GM18520 (cell line): Measurements from ENCODE around the gene MTREX.
"Not testable (repeated sequence)": the region's sequence is repeated elsewhere in the genome, so short reads cannot be mapped to it uniquely, and the experiment has no call there.

Experiments
- ATAC-seq: cut with Tn5 transposase; IDR thresholded peaks from one replicate; pipeline ENCODE4 v1.9.1; 2021; ENCODE audit not compliant: unreplicated experiment

Gene MTREX

GRCh38 chr5:55307383-55308253, at the start of gene MTREX, which contains the start of gene DHX29:
MTREX (plus strand) TSS chr5:55307989; CDS start chr5:55308014, 25 bp downstream.
DHX29 (minus strand) TSS chr5:55307694; CDS start chr5:55307573, 121 bp downstream.
- peak; percentile 83 for ATAC-seq

GRCh38 chr5:55258339-55258738, 49.5 kb upstream of the MTREX start:
- no peak for ATAC-seq

DNA sequence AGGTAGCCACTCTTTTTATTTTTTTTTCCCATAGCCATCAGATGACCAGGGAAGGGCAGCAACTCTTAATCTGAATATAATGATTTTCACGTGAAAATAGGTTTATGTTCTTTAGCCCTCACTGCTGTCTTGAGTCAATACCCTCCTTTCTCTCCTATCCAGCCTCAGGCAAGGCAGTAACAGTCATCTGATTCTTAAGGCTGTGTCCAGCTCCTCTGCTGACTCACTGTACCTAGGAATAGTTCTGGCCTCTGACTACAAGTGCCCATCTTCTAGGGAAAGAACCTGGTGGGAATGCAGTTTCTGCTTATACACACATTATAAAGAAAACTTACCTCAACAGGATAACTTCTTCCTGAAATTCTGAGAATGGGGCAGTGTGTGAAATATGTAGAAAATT, 31.0 kb upstream of the MTREX start:
- no peak for ATAC-seq

DNA sequence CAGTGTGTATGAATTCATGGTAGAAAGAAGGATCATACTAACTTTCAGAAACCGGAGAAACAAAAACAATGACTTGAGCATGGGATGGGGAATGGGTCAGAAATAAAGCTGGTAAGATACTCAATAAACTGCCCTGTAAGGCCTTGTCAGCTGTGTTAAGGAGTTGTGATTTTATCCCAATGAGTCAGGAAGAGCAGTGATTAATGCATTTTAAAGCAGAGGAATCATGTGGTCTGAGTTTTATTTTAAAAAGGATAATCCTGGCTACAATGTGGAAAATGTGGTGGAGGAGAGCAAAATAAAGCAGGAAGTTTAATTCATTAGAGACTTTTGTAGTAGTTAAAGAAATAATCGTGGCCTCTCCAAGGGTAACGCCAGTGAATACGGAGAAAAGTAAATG, 29.0 kb upstream of the MTREX start:
- ATAC-seq, result no peak

DNA sequence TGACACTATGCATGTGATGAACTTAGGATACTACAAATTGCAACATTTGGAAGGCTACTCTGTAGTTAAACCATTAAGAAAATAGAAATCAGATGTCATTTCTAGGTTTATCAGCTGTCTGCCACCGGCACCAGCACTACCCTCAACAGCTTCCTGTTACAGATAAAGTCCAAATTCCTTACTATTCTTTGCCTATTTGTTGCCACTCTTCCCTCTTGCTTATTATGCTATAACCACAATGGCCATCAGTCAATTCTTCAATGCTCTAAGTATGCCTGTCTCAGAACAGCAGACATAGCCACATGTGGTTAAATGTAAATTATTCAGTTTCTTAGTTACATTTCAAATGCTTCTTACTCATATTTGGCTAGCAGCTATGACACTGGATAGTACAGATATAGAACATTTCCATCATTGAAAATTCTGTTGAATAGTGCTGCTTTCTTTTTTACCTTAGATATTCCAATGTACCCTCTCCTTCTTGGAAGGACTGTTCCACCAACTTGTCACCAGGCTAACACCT, 21.3 kb upstream of the MTREX start:
- no peak for ATAC-seq

- no peak for ATAC-seq
Observed at GRCh38 chr5:55289808-55290207, 18.0 kb upstream of the MTREX start.

- ATAC-seq, result no peak
Observed at GRCh38 chr5:55290991-55291390, 16.8 kb upstream of the MTREX start.

- no peak for ATAC-seq
Observed at GRCh38 chr5:55294935-55295334, 12.9 kb upstream of the MTREX start.

GRCh38 chr5:55300890-55301289, 6.9 kb upstream of the MTREX start:
- no peak for ATAC-seq

GRCh38 chr5:55303238-55303690, 4.5 kb upstream of the MTREX start:
- no peak for ATAC-seq

DNA sequence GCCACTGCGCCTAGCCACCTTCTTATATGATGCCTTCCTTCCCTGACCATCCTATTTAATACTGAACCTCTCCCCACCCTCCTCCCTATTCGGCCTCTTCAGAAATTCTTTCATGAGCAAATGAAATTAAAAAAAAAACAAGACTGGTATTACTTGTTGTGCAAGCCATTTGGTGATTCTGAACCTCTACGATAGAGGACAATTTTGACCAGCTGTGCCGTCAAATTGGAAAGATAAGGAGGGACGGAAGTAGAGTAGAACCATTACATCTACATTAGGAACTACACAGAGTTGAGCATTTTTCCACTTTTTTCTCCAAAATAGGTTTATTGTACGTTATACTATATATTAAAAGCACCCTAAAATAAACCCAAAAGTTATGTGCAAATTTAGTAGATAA, 3.2 kb upstream of the MTREX start:
- no peak for ATAC-seq

DNA sequence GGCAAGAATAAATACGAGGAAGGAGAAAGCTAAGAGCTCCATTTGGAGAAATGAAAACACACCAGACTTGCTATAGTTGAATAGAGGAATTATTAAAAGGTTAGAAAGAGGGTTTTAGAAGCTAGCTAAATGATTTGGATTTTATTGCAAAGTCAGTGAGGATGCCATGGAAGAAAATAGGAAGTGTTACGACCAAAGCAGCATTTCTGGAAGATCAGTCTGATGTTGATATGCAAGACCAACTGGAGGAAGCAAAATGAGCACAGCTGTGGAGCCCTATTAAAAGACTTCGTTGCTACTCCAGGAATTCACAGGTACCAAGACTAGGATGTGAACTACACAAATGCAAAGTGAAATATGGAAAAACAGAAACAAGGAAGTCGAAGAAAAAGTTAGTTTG, 2.4 kb upstream of the MTREX start:
- no peak for ATAC-seq

- ATAC-seq, result peak; percentile 2
Observed at GRCh38 chr5:55306641-55307382, 977 bp upstream of the MTREX start.

GRCh38 chr5:55308254-55308836, 556 bp downstream of the MTREX start:
- ATAC-seq, result no peak

DNA sequence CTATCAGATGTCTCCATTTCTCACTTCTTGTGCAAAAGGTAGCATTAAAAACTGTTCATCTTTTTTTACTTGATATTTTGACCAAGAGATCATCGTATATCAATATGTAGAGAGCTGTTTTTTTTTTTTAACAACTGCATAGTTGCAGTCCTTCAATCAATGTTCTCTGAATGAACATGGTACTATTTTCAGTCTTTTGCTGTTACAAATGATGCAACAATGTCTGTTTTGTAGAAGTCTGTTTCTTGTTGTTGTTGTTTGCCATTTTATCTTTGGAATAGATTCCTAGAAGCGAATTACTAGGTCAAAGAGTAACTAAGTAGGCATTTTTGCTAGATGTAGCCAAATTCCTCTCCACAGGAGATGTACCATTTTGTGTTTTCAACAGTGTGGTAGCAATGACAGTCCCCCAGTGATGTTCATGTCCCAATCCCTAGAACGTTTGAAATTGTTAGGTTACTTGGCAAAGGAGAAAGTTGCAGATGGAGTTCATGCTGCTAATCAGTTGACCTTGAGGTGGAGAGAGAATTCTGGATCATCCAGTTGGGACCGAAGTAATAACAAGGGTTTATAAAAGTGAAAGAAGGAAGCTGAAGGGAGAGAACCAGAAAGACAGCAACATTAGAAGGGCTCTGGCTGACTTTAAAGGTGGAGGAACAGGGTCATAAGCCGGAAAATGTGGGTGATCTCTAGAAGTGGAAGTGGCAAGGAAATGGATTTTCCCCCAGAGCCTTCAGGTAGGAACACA, 6.3 kb downstream of the MTREX start:
- no peak for ATAC-seq

- ATAC-seq, result no peak
Observed at GRCh38 chr5:55316289-55316688, 8.5 kb downstream of the MTREX start.

- no peak for ATAC-seq
Observed at GRCh38 chr5:55316837-55317236, 9.0 kb downstream of the MTREX start.

DNA sequence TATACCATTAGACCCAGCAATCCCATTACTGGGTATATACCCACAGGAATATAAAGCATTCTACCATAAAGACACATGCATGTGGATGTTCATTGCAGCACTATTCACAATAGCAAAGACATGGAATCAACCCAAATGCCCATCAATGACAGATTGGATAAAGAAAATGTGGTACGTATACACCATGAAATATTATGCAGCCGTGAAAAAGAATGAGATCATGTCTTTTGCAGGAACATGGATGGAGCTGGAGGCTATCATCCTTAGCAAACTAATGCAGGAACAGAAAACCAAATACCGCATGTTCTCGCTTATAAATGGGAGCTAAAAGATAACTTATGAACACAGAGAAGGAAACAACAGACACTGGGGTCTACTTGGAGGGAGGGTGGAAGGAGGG, 10.4 kb downstream of the MTREX start:
- not testable (repeated sequence) for ATAC-seq

GRCh38 chr5:55319491-55319890, 11.7 kb downstream of the MTREX start:
- ATAC-seq, result no peak

DNA sequence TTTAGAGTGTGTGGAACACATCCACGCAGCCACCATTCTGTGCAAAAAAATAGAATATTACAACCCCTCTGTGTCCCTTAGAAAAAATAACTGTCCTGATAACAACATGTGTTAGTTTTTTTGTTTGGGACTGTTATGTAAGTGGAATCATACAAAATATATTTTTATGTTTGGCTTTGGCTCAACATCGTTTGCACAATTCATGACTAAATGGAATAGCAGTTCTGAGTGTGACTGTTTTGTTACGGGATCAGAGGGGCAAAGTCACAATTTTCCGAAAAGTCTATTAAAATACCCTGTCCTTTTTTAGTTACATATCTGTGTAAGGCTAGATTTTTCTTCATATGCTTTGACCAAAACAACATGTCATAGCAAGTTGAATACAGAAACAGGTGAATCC, 12.8 kb downstream of the MTREX start:
- ATAC-seq, result no peak

DNA sequence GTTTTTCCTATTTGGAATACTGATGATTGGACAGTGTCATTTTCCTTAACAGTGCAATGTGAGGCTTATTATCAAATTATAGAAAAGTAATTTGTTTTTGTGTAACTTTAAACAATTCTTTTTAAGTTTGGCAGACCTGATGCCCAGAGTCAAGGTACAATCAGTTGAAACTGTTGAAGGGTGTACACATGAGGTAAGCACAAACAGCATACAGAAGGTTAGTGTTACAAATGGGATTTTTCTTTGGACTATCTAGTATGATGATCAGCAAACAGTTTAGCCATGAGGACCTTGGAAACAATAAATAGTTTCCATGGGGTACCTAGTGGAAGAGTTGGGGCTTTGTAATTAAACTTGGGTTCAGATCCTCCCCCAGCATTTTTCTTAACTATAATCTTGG, 16.2 kb downstream of the MTREX start:
- no peak for ATAC-seq
